GM19372 (cell line): ENCODE measurements around the gene TMPRSS12.
"Not testable (repeated sequence)": the region's sequence is repeated elsewhere in the genome, so short reads cannot be mapped to it uniquely, and the experiment has no call there.

Source experiments
- ATAC-seq: cut with Tn5 transposase; IDR thresholded peaks from one replicate; pipeline ENCODE4 v1.9.1; 2021; ENCODE audit warnings: mild to moderate bottlenecking, low read depth, moderate library complexity; ENCODE audit not compliant: unreplicated experiment

TMPRSS12 gene, protein sequence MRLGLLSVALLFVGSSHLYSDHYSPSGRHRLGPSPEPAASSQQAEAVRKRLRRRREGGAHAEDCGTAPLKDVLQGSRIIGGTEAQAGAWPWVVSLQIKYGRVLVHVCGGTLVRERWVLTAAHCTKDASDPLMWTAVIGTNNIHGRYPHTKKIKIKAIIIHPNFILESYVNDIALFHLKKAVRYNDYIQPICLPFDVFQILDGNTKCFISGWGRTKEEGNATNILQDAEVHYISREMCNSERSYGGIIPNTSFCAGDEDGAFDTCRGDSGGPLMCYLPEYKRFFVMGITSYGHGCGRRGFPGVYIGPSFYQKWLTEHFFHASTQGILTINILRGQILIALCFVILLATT

DNA sequence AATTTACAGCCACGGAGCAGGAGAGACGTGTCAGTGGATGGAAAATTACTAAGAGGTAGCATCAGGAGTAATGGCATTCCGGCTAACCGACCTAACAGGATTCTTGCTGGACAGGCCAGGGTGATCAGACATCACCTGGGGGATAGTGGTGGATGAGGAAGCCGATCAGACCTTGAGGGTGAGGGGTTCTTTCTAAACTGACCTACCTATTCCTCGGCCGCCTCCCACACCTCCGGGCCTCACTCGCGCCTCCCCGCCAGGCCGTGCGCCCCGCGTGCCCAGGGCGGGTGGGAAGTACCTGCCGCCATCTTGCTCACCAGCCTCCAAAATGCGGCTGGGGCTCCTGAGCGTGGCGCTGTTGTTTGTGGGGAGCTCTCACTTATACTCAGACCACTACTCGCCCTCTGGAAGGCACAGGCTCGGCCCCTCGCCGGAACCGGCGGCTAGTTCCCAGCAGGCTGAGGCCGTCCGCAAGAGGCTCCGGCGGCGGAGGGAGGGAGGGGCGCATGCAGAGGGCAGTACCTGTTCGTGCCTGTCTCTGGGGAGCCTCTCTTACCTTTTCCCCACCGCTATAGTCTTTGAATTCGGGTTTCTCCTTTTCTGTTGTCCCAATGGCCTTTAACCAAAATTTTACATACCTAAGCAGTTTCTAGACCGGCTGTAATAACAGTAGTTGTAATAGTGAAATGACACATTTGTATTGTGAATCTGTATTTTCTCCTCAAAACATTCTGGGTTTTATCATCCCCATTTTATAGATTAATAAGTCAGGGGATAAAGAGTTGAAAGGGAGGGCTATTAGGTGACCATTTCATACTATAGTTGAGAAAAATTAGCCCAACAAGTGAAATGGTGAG lies at the start of gene TMPRSS12:
Gene TMPRSS12, plus strand, starts transcription at position 290 of the 857 bp plus-strand sequence. Its CDS starts 39 bp downstream, at position 329.
- ATAC-seq: no peak

DNA sequence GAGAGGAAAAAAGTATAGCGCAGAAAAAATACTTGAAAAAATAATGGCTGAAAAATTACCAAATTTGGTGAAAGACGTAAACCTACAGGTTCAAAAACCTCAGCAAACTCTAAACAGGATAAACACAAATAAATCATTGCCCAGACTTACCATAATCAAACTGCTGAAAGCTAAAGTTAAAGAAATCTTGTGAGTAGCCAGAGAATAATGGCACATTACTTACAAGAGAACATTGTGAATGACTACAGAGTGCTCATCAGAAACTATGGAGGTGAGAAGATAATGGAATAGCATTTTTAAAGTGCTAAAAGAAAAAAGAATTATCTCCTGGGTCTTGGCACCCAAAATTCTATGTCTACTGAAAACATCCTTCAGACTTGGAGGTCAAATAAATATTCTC lies 42.8 kb upstream of the TMPRSS12 start:
- no peak for ATAC-seq

DNA sequence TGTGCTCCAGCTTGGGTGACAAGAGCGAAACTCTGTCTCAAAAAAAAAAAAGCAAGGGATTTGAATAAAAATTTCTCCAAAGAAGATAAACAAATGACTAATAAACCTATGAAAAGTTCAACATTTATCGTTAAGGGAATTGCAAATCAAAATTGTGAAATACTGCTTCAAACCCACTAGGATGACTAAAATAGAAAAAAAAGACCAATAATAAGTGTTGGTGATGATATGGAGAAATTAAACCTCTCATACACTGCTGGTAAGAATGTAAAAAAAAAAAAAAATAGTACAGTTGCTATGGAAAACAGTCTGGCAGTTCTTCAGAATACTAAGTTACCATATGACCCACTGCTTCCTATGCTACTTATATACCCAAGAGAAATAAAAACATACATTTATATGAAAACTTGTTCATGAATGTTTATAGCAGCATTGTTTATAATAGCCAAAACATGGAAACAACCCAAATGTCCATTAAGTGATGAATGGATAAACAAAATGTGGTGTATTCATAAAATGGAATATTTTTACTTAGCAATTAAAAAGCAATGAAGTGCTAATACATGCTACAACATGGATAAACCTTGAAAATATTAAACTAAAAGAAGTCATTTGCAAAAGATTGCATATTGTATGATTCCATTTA lies 39.4 kb upstream of the TMPRSS12 start:
- no peak for ATAC-seq

DNA sequence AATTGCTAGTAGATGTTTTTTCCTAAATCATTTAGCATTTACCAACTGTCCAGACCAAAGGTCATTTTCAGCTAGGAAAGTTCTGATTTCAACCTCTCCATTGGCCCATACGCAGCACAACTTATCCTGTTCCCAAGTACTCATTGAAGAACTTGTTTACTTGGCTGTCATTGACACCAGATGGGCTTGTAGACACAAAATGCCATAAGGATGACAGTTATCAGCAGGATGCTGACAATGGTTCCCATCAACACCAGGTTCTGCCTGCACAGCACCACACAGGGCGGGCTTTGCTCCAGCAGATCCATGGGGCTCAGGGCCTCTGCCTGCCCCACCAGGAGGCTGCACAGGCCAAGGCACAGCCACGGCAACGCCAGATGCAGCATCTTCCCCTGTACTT lies 36.5 kb upstream of the TMPRSS12 start:
- no peak for ATAC-seq

DNA sequence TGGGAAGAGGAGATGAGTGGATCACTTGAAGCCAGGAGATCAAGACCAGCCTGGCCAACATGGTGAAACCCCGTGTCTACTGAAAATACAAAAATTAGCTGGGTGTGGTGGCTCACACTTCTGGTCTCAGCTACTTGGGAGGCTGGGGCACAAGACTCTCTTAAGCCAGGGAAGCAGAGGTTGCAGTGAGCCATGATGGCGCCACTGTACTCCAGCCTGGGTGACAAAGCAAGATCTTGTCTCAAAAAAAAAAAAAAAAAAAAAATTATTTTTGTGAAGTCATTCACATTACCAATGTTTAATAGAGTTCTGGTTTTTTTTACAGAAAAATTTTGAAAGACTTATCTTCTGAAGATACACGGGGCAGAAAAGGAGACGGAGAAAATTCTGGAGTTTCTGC lies 33.6 kb upstream of the TMPRSS12 start:
- not testable (repeated sequence) for ATAC-seq

DNA sequence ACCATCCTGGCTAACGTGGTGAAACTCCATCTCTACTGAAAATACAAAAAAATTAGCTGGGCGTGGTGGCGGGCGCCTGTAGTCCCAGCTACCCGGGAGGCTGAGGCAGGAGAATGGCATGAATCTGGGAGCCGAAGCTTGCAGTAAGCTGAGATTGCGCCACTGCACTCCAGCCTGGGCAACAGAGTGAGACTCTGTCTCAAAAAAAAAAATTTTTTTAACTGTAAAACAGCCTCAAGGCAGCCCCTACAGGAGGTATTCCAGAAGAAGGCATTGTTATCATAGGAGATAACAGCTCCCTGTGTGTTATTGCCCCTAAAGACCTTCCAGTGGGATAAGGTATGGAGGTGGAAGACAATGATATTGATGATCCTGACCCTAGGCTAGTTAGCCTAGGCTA lies 27.8 kb upstream of the TMPRSS12 start:
- ATAC-seq: not testable (repeated sequence)

DNA sequence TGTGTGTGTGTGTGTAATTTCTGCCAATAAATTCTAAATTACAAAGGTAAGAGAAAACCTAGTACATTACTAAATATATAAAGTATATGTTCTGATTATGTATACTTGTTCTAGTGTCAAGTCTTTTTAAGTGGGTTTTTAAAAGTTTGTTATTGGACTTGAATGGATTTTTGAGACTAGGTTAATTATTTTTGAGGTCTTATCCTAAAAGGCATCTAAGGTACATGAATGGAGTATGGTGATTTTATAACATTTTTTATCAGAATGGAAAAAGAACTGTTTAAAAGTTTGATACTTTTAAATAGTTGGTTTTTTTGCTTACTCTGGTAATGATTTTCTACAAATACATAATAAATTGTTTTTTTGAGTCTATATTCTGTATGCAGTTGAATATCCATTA lies 22.5 kb upstream of the TMPRSS12 start:
- no peak for ATAC-seq

DNA sequence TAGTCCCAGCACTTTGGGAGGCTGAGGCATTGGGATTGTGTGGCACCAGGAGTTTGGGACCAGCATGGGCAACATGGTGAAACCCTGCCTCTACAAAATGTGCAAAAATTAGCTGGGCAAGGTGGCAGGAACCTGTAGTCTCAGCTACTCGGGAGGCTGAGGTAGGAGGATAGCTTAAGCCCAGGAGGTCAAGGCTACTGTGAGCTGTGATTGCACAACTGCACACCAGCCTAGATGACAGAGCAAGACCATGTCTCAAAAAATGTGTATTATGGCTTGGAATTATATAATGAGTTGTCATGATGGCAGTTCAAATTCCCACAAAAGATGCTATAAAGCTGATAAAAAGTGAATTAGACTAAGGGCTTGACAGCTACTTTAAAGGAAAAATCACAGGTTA lies 20.6 kb upstream of the TMPRSS12 start:
- no peak for ATAC-seq

DNA sequence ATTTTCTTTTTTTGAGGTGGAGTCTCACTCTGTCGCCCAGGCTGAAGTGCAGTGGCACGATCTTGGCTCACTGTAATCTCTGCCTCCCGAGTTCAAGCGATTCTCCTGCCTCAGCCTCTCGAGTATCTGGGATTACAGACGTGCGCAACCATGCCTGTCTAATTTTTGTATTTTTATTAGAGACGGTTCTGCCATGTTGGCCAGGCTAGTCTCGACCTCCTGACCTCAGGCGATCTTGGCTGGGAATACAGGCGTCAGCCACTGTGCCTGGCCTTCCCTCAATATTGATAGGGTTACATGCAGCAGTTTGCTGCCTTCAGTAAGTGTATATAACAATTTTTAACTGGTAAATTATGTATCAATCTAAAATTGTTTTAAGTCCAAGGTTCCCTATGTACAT lies 19.0 kb upstream of the TMPRSS12 start:
- ATAC-seq: not testable (repeated sequence)

DNA sequence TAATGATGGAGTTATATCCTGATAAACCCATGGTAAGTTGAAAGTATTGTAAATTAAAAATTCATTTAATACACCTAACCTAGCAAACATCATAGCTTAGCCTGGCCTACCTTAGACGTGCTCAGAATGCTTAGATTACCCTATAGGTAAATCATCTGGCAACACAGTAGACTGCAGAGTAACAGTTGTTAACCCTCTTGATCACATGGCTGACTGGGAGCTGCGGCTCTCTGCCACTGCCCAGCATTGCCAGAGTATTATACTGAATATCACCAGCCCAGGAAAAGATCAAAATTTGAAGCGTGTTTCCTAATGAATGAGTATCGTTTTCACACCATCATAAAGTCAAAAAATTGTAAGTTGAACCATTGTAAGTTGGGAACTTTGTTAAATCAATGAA lies 17.8 kb upstream of the TMPRSS12 start:
- ATAC-seq: no peak

DNA sequence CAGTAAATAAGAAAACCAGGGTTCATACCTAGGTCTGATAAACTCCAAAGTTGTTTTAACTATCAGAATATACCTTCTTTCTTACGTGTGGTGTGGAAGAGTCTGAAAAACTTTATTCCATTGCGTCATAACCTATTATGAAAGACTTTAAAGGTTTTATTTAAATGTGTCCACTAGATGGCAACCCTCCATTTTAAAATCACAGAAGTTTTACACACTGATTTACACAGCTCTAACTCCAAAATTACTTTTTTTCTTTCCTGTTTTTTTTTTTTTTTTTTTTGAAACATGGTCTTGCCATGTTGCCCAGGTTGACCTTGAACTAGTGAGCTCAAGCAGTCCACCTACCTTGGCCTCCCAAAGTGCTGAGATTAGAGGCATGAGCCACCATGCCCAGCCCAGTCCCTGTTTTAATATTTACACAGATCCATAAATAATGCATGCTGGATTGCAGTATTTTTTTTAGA lies 17.3 kb upstream of the TMPRSS12 start:
- ATAC-seq: no peak

DNA sequence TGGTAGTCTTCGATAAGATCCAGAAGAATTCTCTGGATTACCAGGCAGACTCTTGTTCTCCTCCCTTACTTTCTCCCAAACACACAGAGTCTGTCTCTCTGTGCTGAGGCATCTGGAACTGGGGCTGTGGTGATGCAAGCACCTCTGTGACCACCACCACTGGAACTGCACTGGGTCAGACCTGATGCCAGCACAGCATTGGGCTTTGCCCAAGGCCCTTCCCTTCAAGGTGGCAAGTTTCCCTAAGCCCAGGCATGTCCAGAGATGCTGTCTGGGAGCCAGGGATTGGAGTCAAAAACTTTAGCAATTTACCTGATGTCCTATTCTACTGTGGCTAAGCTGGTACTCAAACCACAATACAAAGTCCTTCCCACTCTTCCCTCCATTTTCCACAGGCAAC lies 14.6 kb upstream of the TMPRSS12 start:
- ATAC-seq: no peak

DNA sequence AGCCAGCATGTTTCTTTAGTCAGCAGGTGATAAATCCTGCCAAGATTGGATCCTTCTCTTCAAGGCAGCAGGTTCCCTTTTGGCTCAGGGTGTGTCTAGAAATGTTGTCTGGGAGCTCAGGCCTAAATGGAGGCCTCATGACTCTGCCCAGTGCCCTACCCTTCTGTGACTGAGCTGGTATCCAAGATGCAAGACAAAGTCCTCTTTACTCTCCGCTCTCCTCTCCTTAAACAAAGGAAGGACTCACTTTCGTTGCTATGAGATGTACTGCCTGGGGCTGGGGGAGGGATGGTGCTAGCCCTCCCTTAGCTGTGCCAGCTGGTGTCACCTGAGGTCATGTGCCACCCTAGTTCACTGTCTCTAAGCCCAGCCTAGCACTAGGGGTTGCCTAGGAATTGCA lies 13.8 kb upstream of the TMPRSS12 start:
- no peak for ATAC-seq

DNA sequence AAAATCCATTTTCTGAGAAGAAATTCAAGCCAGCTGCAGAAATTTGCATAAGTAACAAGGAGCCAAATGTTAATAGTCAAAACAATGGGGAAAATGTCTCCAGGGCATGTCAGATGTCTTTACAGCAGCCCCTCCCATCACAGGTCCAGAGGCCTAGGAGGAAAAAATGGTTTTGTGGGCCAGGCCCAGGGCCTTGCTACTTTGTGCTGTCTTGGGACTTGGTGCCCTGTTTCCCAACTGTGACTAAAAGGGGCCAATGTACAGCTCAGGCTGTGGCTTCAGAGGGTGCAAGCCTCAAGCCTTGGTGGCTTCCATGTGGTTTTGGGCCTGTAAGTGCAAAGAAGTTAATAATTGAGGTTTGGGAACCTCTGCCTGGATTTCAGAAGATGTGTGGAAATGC lies 8.9 kb upstream of the TMPRSS12 start:
- ATAC-seq: not testable (repeated sequence)

DNA sequence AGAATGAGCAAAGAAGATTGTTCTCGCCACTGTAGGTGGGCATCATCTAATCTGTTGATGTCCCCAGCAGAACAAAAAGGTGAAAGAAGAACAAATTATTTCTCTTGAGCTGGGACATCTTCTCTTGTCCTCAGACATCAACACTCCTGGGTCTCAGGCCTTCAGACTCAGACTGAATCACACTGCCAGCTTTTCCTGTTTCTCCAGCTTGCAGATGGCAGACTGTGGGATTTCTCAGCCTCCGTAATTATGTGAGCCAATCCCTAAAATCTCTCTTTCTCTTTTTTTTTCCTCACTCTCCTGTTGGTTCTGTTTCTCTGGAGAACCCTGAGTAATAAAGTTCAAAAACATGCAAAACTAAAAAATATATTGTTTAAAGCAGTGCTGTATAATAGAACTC lies 3.7 kb upstream of the TMPRSS12 start:
- ATAC-seq: no peak

DNA sequence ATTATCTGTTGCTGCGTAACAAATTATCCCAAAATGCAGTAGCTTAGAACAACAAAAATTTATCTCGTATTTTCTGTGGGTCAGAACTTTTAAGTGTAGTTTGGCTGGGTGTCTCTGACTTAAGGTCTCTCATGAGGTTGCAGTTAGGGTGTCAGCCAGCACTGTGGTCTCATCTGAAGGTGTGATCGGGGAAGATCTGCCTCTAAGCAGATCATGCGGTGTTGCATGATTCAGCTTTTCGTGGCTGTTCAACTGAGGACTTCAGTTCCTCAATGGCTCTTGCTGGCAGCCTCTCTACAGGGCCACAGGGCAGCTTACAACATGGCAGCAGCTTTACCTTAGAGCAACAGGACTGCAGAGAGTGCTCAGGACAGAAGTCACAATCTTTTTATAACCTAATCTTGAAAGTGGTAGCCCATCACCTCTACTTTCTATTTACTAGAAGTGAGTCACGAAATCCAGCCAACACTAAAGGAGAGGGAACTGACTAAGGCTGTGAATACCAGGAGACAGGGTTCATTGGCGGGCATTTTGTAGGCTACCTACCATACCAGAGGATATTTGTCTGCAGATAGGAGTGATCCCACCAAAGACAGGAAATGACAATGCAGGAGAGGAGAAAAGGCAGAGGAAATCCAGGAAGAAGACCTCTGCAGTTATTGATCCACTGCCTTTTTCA lies 1.8 kb upstream of the TMPRSS12 start:
- no peak for ATAC-seq

DNA sequence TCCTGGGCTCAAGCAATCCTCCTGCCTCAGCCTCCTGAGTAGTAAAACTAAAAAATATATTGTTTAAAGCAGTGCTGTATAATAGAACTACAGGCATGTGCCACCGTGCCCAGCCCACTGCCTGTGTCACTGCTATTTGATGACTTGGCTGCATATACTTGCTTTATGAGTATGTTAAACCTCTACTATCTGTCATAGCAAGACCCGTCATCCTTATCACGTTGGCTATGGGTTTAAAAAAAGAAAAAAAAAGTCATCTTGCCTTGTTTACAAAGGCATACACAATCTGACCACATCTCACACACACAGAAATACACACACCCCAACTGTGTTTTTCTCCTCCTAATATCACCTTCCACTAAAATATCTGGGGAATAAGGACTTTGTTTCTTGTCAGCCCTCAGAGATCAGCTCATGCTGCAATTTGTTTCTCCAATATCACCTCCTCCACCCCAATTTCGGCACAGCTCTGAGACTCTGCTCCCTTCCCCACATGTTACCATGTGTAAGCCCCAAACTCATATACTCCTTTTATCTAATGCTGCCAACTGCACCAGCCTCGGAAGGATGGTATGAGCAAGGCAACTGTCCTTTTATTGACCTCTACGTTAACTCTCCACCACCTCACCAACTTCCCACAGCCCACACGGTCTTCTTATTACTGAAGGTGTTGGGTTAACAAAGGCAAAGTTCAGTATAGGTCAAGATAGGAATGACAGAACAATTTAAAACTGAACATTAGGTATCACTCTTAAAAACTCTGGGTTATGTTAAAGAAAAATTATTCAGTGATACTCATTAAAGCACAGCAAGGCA lies 802 bp upstream of the TMPRSS12 start:
- no peak for ATAC-seq

DNA sequence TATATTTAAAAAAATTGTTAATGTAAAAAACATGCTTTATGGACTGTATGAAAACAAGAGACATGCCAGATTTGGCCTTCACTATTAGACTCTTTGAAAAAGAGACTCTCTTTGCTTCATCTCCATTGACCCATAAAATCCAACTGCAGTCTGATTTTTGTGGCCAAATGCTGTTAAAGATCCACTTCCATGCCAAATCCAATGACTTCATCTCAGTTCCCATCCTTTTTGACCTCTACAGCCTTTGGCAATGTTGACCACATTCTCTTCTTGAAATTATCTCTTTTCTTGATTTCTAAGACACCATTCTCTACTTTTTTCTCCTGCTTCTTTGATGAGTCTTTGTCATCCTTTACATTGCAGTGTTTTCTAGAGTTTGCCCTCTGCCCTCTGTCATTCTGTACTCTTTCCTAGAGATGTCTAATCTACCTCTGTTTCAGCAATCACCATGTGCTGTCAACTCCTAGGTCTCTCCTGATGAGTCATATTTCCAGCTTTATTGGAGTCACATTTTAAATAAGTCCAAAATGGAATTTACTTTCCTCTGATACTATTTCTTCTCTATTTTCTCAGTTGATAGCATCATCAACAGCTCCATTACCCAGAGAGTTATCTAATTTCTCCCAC lies 2.4 kb downstream of the TMPRSS12 start:
- ATAC-seq: no peak

DNA sequence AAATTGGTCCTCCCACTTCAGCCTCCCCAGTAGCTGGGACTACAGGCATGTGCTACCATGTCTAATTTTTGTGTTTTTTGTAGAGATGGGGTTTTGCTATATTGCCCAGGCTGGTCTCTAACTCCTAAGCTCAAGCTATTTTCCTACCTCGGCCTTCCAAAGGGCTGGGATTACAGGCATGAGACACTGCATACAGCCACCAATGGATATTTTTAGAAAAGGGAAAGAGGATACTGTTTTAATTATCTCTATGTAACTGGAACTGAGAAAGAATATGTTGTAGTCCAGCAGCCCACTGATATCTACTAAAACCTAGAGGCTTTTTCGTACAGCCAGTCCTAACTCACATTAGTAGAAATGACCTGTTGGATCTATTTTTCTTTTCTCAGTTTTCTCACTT lies 6.2 kb downstream of the TMPRSS12 start:
- ATAC-seq: no peak
